Skeletal muscle satellite cell (primary cell): ENCODE measurements around the gene MBLAC1.

Experiments
- H3K27me3 ChIP-seq: 2 replicates; pipeline ENCODE4 v1.7.0; 2013; ENCODE audit warnings: low read length; ENCODE audit not compliant: control insufficient read depth, insufficient read depth
- H3K36me3 ChIP-seq: 2 replicates; pipeline ENCODE4 v1.7.0; 2013; ENCODE audit warnings: mild to moderate bottlenecking, control low read depth, low read length; ENCODE audit not compliant: insufficient read depth
- H3K4me1 ChIP-seq: 2 replicates; pipeline ENCODE4 v1.7.0; 2013; ENCODE audit warnings: low read length; ENCODE audit not compliant: control insufficient read depth, insufficient read depth
- H3K4me2 ChIP-seq: 2 replicates; pipeline ENCODE4 v1.7.0; 2013; ENCODE audit warnings: mild to moderate bottlenecking, low read length
- H3K4me3 ChIP-seq: 2 replicates; pipeline ENCODE4 v1.7.0; 2013; ENCODE audit warnings: low read length
- H3K9ac ChIP-seq: 2 replicates; pipeline ENCODE4 v1.7.0; 2013; ENCODE audit warnings: mild to moderate bottlenecking, low read depth, low read length, moderate library complexity
- H3K9me3 ChIP-seq: replicated peaks from 2 replicates; pipeline ENCODE4 v1.7.0; 2013; ENCODE audit warnings: mild to moderate bottlenecking, control low read depth, low read length

Gene MBLAC1

GRCh38 chr7:100089458-100090196 is 37.1 kb upstream of the MBLAC1 start:
- H3K9ac ChIP-seq = peak overlapping the region; percentile 93
- peaks cover 45% of the 10 kb centered on the region for H3K36me3 ChIP-seq
- no peaks in the 10 kb centered on the region for H3K27me3 ChIP-seq
- H3K4me2 ChIP-seq = peak overlapping the region; percentile 85
- H3K4me3 ChIP-seq = peak overlapping the region; percentile 88
- H3K9me3 ChIP-seq = no peaks in the 10 kb centered on the region
- H3K4me1 ChIP-seq = peaks cover 43% of the 10 kb centered on the region

- peak overlapping the region; percentile 41 for H3K4me3 ChIP-seq
- no peak overlapping the region for H3K9ac ChIP-seq
- H3K36me3 ChIP-seq = peaks cover 55% of the 10 kb centered on the region
- peak overlapping the region; percentile 85 for H3K4me2 ChIP-seq
- peaks cover 43% of the 10 kb centered on the region for H3K4me1 ChIP-seq
- H3K27me3 ChIP-seq = no peaks in the 10 kb centered on the region
- H3K9me3 ChIP-seq = no peaks in the 10 kb centered on the region
These were observed 36.0 kb upstream of the MBLAC1 start for GRCh38 chr7:100090527-100091410.

GRCh38 chr7:100091411-100092181 is 35.2 kb upstream of the MBLAC1 start:
- Histone ChIP-seq H3K27me3 (no peaks in the 10 kb centered on the region), H3K9me3 (no peaks in the 10 kb centered on the region), H3K4me1 (peaks cover 41% of the 10 kb centered on the region), H3K9ac (no peak overlapping the region), H3K4me3 (no peak overlapping the region), H3K36me3 (peaks cover 63% of the 10 kb centered on the region), H3K4me2 (no peak overlapping the region)

- peaks cover 75% of the 10 kb centered on the region for H3K36me3 ChIP-seq
- peaks cover 28% of the 10 kb centered on the region for H3K4me1 ChIP-seq
- H3K9ac ChIP-seq = no peak overlapping the region
These were observed 33.7 kb upstream of the MBLAC1 start for GRCh38 chr7:100093054-100093453.

GRCh38 chr7:100093498-100093897 is 33.3 kb upstream of the MBLAC1 start:
- peaks cover 80% of the 10 kb centered on the region for H3K36me3 ChIP-seq
- H3K4me2 ChIP-seq = no peak overlapping the region
- peaks cover 24% of the 10 kb centered on the region for H3K4me1 ChIP-seq
- H3K9ac ChIP-seq = no peak overlapping the region
- H3K27me3 ChIP-seq = no peaks in the 10 kb centered on the region
- H3K9me3 ChIP-seq = no peaks in the 10 kb centered on the region
- H3K4me3 ChIP-seq = no peak overlapping the region

More at GRCh38 chr7:100093054-100093453, 33.7 kb upstream of the MBLAC1 start:
- Histone ChIP-seq H3K9me3 (no peaks in the 10 kb centered on the region), H3K4me2 (no peak overlapping the region), H3K27me3 (no peaks in the 10 kb centered on the region), H3K4me3 (no peak overlapping the region)

- Histone ChIP-seq H3K36me3 (peaks cover 85% of the 10 kb centered on the region), H3K4me2 (no peak overlapping the region), H3K9me3 (no peaks in the 10 kb centered on the region), H3K9ac (no peak overlapping the region), H3K4me1 (peaks cover 22% of the 10 kb centered on the region), H3K27me3 (no peaks in the 10 kb centered on the region), H3K4me3 (no peak overlapping the region)
These were observed 32.8 kb upstream of the MBLAC1 start for GRCh38 chr7:100093925-100094486.

GRCh38 chr7:100095289-100095688 is 31.5 kb upstream of the MBLAC1 start:
- H3K4me1 ChIP-seq = peaks cover 21% of the 10 kb centered on the region
- no peak overlapping the region for H3K4me2 ChIP-seq
- H3K36me3 ChIP-seq = peaks cover 93% of the 10 kb centered on the region

GRCh38 chr7:100095704-100096103 is 31.1 kb upstream of the MBLAC1 start:
- no peaks in the 10 kb centered on the region for H3K27me3 ChIP-seq
- H3K9me3 ChIP-seq = no peaks in the 10 kb centered on the region
- H3K4me1 ChIP-seq = peaks cover 17% of the 10 kb centered on the region

More at GRCh38 chr7:100095289-100095688, 31.5 kb upstream of the MBLAC1 start:
- Histone ChIP-seq H3K9me3 (no peaks in the 10 kb centered on the region), H3K27me3 (no peaks in the 10 kb centered on the region), H3K4me3 (no peak overlapping the region), H3K9ac (no peak overlapping the region)

GRCh38 chr7:100098913-100099312 is 27.9 kb upstream of the MBLAC1 start:
- no peaks in the 10 kb centered on the region for H3K9me3 ChIP-seq
- H3K4me3 ChIP-seq = no peak overlapping the region
- H3K36me3 ChIP-seq = peaks cover 57% of the 10 kb centered on the region
- peak overlapping the region; percentile 94 for H3K9ac ChIP-seq
- no peaks in the 10 kb centered on the region for H3K27me3 ChIP-seq
- peaks cover 22% of the 10 kb centered on the region for H3K4me1 ChIP-seq
- H3K4me2 ChIP-seq = peak overlapping the region; percentile 23

More at GRCh38 chr7:100095704-100096103, 31.1 kb upstream of the MBLAC1 start:
- Histone ChIP-seq H3K36me3 (peaks cover 88% of the 10 kb centered on the region), H3K4me3 (no peak overlapping the region), H3K4me2 (no peak overlapping the region), H3K9ac (no peak overlapping the region)

GRCh38 chr7:100099452-100099851 is 27.3 kb upstream of the MBLAC1 start:
- peaks cover 57% of the 10 kb centered on the region for H3K36me3 ChIP-seq
- H3K4me3 ChIP-seq = peak overlapping the region; percentile 92
- H3K27me3 ChIP-seq = no peaks in the 10 kb centered on the region
- H3K4me1 ChIP-seq = peaks cover 22% of the 10 kb centered on the region
- no peaks in the 10 kb centered on the region for H3K9me3 ChIP-seq
- H3K4me2 ChIP-seq = peak overlapping the region; percentile 97
- H3K9ac ChIP-seq = peak overlapping the region; percentile 94
